Cardiac muscle cell (in vitro differentiated cells and primary cell): ENCODE results near the gene NFILZ. TPM values are rescaled to one million over a fixed set of nuclear protein-coding genes. Genes with fewer than 3 reads are reported as not detected.
A peak's percentile ranks its signal among the peaks of the same experiment; 100 is the strongest.

ENCODE experiments used
- DNase-seq, 2 donors: peaks; one replicate each; pipeline versions ENCODE4 v3.0.0 to v3.0.0-alpha.2; 2010 to 2017; ENCODE audit warnings: low read depth in 1 of 2, low spot score in 1 of 2
- H3K27ac ChIP-seq: fragments of 200-600 bp; sonication (generic); 2 replicates; pipeline ENCODE4 v1.5.1; 2016
- H3K27me3 ChIP-seq: fragments of 200-600 bp; sonication (generic); 2 replicates; pipeline ENCODE4 v1.6.0; 2016; ENCODE audit warnings: control low read depth
- H3K36me3 ChIP-seq: fragments of 200-600 bp; sonication (generic); 2 replicates; pipeline ENCODE4 v1.5.1; 2016; ENCODE audit warnings: control low read depth
- H3K4me1 ChIP-seq: fragments of 200-600 bp; sonication (generic); 2 replicates; pipeline ENCODE4 v1.8.1; 2017; ENCODE audit warnings: low read depth, mild to moderate bottlenecking, mixed run types
- H3K4me3 ChIP-seq: fragments of 200-600 bp; sonication (generic); 2 replicates; pipeline ENCODE4 v1.5.1; 2016; ENCODE audit warnings: mild to moderate bottlenecking
- H3K9me3 ChIP-seq: fragments of 200-600 bp; sonication (generic); 2 replicates; pipeline ENCODE4 v1.5.1; 2017; ENCODE audit warnings: low read depth, mild to moderate bottlenecking, control low read depth
- CTCF ChIP-seq: IDR thresholded peaks from 2 replicates; pipeline ENCODE4 v1.5.1; 2012; ENCODE audit warnings: low read depth, mild to moderate bottlenecking, low read length
- polyA plus RNA-seq: library from polyadenylated mRNA; unstranded; fragments of >200 nt; fragmentation: Nextera tagmentation; extraction: Ambion mirVana; gene quantifications from 2 replicates; pipeline ENCODE4 v1.2.1, GENCODE V29; 2016
- total RNA-seq: library from RNA; depleted of rRNA; stranded (reverse); fragments of >200 nt; gene quantifications from 2 replicates; pipeline ENCODE4 v1.2.3, GENCODE V29; 2016

The NFILZ gene
- total and polyA plus RNA-seq, 2 experiments from 2014 or later, result not detected

GRCh38 chr19:8640402-8641004 lies 10.1 kb downstream of the NFILZ start:
- no peak for TF ChIP-seq CTCF
- H3K36me3 ChIP-seq, result no peaks in the 10 kb centered on the region
- no peaks in the 10 kb centered on the region for H3K9me3 ChIP-seq

GRCh38 chr19:8641221-8641907 lies 10.9 kb downstream of the NFILZ start:
- TF ChIP-seq CTCF, result no peak
- DNase-seq, result no peak
- Histone ChIP-seq H3K4me3 (no peak overlapping the region), H3K27me3 (no peaks in the 10 kb centered on the region), H3K36me3 (no peaks in the 10 kb centered on the region), H3K27ac (no peak overlapping the region), H3K4me1 (no peaks in the 10 kb centered on the region), H3K9me3 (no peaks in the 10 kb centered on the region)

More at GRCh38 chr19:8640402-8641004, 10.1 kb downstream of the NFILZ start:
- Histone ChIP-seq H3K4me3 (no peak overlapping the region), H3K27me3 (no peaks in the 10 kb centered on the region), H3K27ac (no peak overlapping the region), H3K4me1 (no peaks in the 10 kb centered on the region)
- DNase-seq, result peak in 1 of 2 donors; percentile 65

- Histone ChIP-seq H3K36me3 (no peaks in the 10 kb centered on the region), H3K9me3 (no peaks in the 10 kb centered on the region), H3K27ac (no peak overlapping the region), H3K4me1 (no peaks in the 10 kb centered on the region), H3K4me3 (no peak overlapping the region), H3K27me3 (no peaks in the 10 kb centered on the region)
- DNase-seq, result peak; percentile 33 to 79
- TF ChIP-seq CTCF, result peak; percentile 59
These were observed 11.6 kb downstream of the NFILZ start for GRCh38 chr19:8641908-8642547.

- Histone ChIP-seq H3K9me3 (no peaks in the 10 kb centered on the region), H3K27ac (no peak overlapping the region), H3K4me3 (no peak overlapping the region), H3K27me3 (no peaks in the 10 kb centered on the region), H3K4me1 (no peaks in the 10 kb centered on the region), H3K36me3 (no peaks in the 10 kb centered on the region)
- no peak for DNase-seq
- no peak for TF ChIP-seq CTCF
These were observed 12.1 kb downstream of the NFILZ start for GRCh38 chr19:8642561-8642960.

GRCh38 chr19:8643860-8644653 lies 13.6 kb downstream of the NFILZ start:
- Histone ChIP-seq H3K4me1 (no peaks in the 10 kb centered on the region), H3K27ac (no peak overlapping the region), H3K27me3 (no peaks in the 10 kb centered on the region), H3K4me3 (no peak overlapping the region), H3K36me3 (no peaks in the 10 kb centered on the region), H3K9me3 (no peaks in the 10 kb centered on the region)
- no peak for TF ChIP-seq CTCF
- no peak for DNase-seq
